ENCODE data around the gene BCL6. TPM values are rescaled to one million over a fixed set of nuclear protein-coding genes. Genes with fewer than 3 reads are reported as not detected.

Gene BCL6
- total RNA-seq, 1 donor from 2014 or later = 22.8 TPM

Other genes starting within 250 kb of the BCL6 start
- gene SST, start 75.1 kb downstream of the BCL6 start, total RNA-seq = 52.5 and 84.3 TPM in 2 replicates
- gene RTP2, start 42.9 kb downstream of the BCL6 start, total RNA-seq = not detected in 2 replicates

All from progenitor cell of endocrine pancreas (in vitro differentiated cells).